MM.1S (cell line): ENCODE measurements around the gene TAS2R60.

Source experiments
- DNase-seq: peaks from one replicate; pipeline ENCODE4 v3.0.0-alpha.2; 2015
- H2AFZ ChIP-seq: fragments of 300-600 bp; sonication (generic); 2 replicates; pipeline ENCODE4 v1.6.0; 2016; ENCODE audit warnings: antibody characterized with exemption, low read length
- H3F3A ChIP-seq: fragments of 300-600 bp; sonication (generic); 2 replicates; pipeline ENCODE4 v1.6.1; 2016; ENCODE audit warnings: mild to moderate bottlenecking, antibody characterized with exemption, low read length, moderate library complexity, mixed read lengths; ENCODE audit not compliant: insufficient read depth
- H3K27ac ChIP-seq: fragments of 300-600 bp; sonication (generic); 2 replicates; pipeline ENCODE4 v1.5.1; 2016; ENCODE audit warnings: mild to moderate bottlenecking, low read length
- H3K27me3 ChIP-seq: fragments of 300-600 bp; sonication (generic); replicated peaks from 2 replicates; pipeline ENCODE4 v1.6.0; 2016; ENCODE audit warnings: low read length; ENCODE audit not compliant: insufficient read depth
- H3K36me3 ChIP-seq: fragments of 300-600 bp; sonication (generic); replicated peaks from 2 replicates; pipeline ENCODE4 v1.6.1; 2016; ENCODE audit warnings: mild to moderate bottlenecking, low read length, mixed read lengths; ENCODE audit not compliant: insufficient read depth
- H3K4me1 ChIP-seq: fragments of 300-600 bp; sonication (generic); 2 replicates; pipeline ENCODE4 v1.6.1; 2016; ENCODE audit warnings: low read length, mixed read lengths
- H3K4me2 ChIP-seq: fragments of 300-600 bp; sonication (generic); 2 replicates; pipeline ENCODE4 v1.6.0; 2016; ENCODE audit warnings: low read depth, low read length
- H3K4me3 ChIP-seq: fragments of 300-600 bp; sonication (generic); 2 replicates; pipeline ENCODE4 v1.5.1; 2016; ENCODE audit warnings: low read length, mixed read lengths
- H3K79me2 ChIP-seq: fragments of 300-600 bp; sonication (generic); 2 replicates; pipeline ENCODE4 v1.6.1; 2016; ENCODE audit warnings: mixed run types, low read length, mixed read lengths
- H3K9ac ChIP-seq: fragments of 300-600 bp; sonication (generic); 2 replicates; pipeline ENCODE4 v1.6.1; 2016; ENCODE audit warnings: low read length, mixed read lengths
- H3K9me2 ChIP-seq: fragments of 300-600 bp; sonication (generic); replicated peaks from 2 replicates; pipeline ENCODE4 v1.6.1; 2016; ENCODE audit warnings: mild to moderate bottlenecking, low read length, mixed read lengths; ENCODE audit not compliant: insufficient read depth
- H3K9me3 ChIP-seq: fragments of 300-600 bp; sonication (generic); replicated peaks from 2 replicates; pipeline ENCODE4 v1.6.1; 2016; ENCODE audit warnings: mild to moderate bottlenecking, low read length, mixed read lengths; ENCODE audit not compliant: insufficient read depth
- H4K20me1 ChIP-seq: fragments of 300-600 bp; sonication (generic); 2 replicates; pipeline ENCODE4 v1.6.1; 2016; ENCODE audit warnings: mild to moderate bottlenecking, low read length, moderate library complexity, mixed read lengths; ENCODE audit not compliant: insufficient read depth
- EZH2 ChIP-seq: fragments of 300-600 bp; sonication (generic); optimal IDR thresholded peaks from 2 replicates; pipeline ENCODE3; 2017; ENCODE audit warnings: low read depth, mild to moderate bottlenecking, antibody characterized with exemption, low read length, mixed read lengths
- EZH2phosphoT487 ChIP-seq: fragments of 300-600 bp; sonication (generic); IDR thresholded peaks from 2 replicates; pipeline ENCODE4 v1.6.1; 2018; ENCODE audit warnings: antibody characterized with exemption, low read length
- TF ChIP-seq, protein P1 (sequence below): fragments of 300-600 bp; sonication (generic); IDR thresholded peaks from 2 replicates; pipeline ENCODE4 v1.5.1; 2016; ENCODE audit warnings: antibody characterized with exemption, low read length, mixed read lengths

The TAS2R60 gene

DNA sequence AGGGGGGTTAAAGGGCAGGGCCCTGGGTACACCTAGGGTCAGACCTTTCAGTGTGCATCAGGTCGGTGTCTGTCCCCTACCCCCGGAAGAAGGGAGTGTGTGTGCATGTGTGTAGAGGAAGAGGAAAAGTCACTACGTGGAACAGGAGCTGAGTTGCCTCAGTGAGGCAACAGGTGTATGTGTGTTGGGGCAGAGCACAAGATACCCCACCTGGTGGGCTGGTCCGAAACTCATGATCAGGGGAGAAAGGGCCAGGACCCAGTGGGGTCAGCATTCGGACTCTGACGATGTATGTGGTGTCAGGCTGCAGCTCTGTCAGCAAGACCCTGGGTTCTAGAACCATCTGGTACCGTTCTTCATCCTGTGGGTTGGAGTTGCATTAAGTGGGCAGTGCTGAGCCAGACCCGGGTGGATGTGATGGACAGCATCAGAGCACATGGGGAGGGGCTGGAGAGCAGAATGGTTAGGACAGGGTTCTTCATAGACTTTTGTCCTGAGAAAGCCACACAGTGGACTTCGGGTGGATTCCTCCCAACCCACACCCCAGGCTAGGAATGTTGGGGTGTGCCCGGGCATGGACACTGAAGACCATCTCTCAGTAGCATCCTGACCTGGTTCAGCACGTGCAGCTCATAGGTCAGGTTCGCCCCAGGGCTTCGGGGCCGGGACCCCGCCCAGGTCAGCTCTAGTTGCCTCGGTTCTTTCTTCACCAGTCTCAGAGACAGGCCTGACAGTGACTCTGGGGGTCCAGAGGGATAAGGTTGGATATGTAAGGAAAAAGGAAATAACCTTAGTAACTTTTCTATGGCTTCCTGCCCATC lies 45.3 kb upstream of the TAS2R60 start:
- Histone ChIP-seq H3K27ac (no peak overlapping the region), H3F3A (no peaks in the 10 kb centered on the region), H3K4me3 (no peak overlapping the region), H3K4me2 (no peak overlapping the region), H2AFZ (no peak overlapping the region), H3K9me2 (no peaks in the 10 kb centered on the region), H3K27me3 (0 out of 2 replicates have a peak, but pooled peaks cover 6% of the 10 kb centered on the region), H3K79me2 (no peaks in the 10 kb centered on the region), H4K20me1 (no peaks in the 10 kb centered on the region), H3K9ac (no peak overlapping the region), H3K4me1 (no peaks in the 10 kb centered on the region), H3K9me3 (no peaks in the 10 kb centered on the region), H3K36me3 (no peaks in the 10 kb centered on the region)
- no peak for TF ChIP-seq EZH2
- DNase-seq = no peak

DNA sequence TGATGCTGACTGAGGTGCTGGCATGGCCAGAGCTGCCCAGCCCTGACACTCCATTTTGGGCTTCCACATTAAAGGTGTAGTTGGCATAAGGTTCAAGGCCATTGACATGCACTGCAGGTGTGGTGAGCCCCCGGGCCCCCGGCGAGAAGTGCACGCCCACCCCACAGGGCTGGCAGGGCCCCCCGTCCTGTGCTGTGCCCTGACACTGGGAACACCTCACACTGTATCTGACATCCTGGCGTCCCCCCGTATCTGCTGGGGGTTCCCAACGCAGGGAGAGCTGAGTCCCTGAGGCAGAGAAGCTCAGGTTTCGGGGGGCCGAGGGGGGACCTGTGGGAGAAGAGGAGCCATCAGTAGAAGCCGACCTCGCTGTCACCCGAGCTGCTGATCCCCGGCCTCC lies 44.6 kb upstream of the TAS2R60 start:
- no peaks in the 10 kb centered on the region for H4K20me1 ChIP-seq
- no peaks in the 10 kb centered on the region for H3K9me3 ChIP-seq
- H3K4me2 ChIP-seq = no peak overlapping the region
- no peaks in the 10 kb centered on the region for H3K36me3 ChIP-seq
- no peak overlapping the region for H2AFZ ChIP-seq
- no peak for DNase-seq
- no peak overlapping the region for H3K4me3 ChIP-seq
- H3K4me1 ChIP-seq = no peaks in the 10 kb centered on the region
- no peaks in the 10 kb centered on the region for H3K9me2 ChIP-seq
- no peaks in the 10 kb centered on the region for H3F3A ChIP-seq
- H3K79me2 ChIP-seq = no peaks in the 10 kb centered on the region
- H3K27ac ChIP-seq = no peak overlapping the region
- no peak overlapping the region for H3K9ac ChIP-seq
- no peak for TF ChIP-seq EZH2phosphoT487
- TF ChIP-seq EZH2 = no peak
- TF ChIP-seq, protein P1, sequence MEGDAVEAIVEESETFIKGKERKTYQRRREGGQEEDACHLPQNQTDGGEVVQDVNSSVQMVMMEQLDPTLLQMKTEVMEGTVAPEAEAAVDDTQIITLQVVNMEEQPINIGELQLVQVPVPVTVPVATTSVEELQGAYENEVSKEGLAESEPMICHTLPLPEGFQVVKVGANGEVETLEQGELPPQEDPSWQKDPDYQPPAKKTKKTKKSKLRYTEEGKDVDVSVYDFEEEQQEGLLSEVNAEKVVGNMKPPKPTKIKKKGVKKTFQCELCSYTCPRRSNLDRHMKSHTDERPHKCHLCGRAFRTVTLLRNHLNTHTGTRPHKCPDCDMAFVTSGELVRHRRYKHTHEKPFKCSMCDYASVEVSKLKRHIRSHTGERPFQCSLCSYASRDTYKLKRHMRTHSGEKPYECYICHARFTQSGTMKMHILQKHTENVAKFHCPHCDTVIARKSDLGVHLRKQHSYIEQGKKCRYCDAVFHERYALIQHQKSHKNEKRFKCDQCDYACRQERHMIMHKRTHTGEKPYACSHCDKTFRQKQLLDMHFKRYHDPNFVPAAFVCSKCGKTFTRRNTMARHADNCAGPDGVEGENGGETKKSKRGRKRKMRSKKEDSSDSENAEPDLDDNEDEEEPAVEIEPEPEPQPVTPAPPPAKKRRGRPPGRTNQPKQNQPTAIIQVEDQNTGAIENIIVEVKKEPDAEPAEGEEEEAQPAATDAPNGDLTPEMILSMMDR = no peak
- 0 out of 2 replicates have a peak, but pooled peaks cover 6% of the 10 kb centered on the region for H3K27me3 ChIP-seq

DNA sequence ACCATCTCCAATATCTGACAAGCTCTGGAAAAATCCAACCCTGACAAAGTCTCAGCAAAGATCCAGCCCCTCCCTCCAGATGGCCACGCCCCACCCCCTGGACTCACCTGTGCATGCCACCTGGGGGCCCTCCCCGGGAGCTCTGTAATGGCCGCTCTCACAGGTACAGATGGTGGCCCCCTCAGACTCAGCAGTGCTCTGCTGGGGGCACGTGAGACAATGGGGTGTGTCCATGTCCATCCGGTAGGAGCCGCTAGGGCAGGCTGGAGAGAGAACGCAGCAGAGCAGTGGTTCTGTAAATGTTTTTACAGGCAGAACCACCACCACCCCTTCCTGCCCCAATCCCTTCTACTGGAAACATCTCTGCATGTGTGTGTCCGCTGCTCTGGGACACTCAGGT lies 44.1 kb upstream of the TAS2R60 start:
- Histone ChIP-seq H3K79me2 (no peaks in the 10 kb centered on the region), H3K4me3 (no peak overlapping the region), H3K36me3 (no peaks in the 10 kb centered on the region), H3K27ac (no peak overlapping the region), H3K9ac (no peak overlapping the region), H4K20me1 (no peaks in the 10 kb centered on the region), H3K9me2 (no peaks in the 10 kb centered on the region), H3K27me3 (0 out of 2 replicates have a peak, but pooled peaks cover 6% of the 10 kb centered on the region), H3K4me2 (no peak overlapping the region), H2AFZ (no peak overlapping the region), H3F3A (no peaks in the 10 kb centered on the region), H3K9me3 (no peaks in the 10 kb centered on the region), H3K4me1 (no peaks in the 10 kb centered on the region)
- TF ChIP-seq EZH2 (no peak), EZH2phosphoT487 (no peak)
- TF ChIP-seq, protein P1 = no peak
- DNase-seq = no peak

DNA sequence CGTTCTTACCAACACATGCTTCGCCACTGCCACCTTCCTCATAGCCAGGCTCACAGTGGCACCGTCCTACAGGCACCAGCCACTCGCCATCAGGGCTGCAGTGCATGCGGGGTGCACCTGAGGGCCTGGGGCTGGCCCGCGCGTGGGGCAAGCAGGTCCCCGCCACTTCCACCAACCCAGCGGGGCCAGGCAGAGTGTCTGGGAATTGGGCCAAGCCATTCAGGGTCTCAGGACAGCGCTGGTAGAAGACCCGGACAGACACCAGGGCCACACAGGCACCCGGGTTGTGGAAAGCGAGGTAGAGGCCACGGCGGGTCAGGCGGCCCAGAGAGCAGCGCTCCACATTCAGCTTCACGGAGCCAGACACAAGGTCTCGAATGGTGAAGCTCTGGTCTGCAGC lies 43.6 kb upstream of the TAS2R60 start:
- H3K79me2 ChIP-seq = no peaks in the 10 kb centered on the region
- H3K27me3 ChIP-seq = 0 out of 2 replicates have a peak, but pooled peaks cover 6% of the 10 kb centered on the region
- H3K9me2 ChIP-seq = no peaks in the 10 kb centered on the region
- no peak overlapping the region for H2AFZ ChIP-seq
- H3K9ac ChIP-seq = no peak overlapping the region
- TF ChIP-seq, protein P1 = no peak
- TF ChIP-seq EZH2phosphoT487 (no peak), EZH2 (no peak)
- no peak overlapping the region for H3K4me3 ChIP-seq
- H3K4me2 ChIP-seq = no peak overlapping the region
- H3K27ac ChIP-seq = no peak overlapping the region
- H3K4me1 ChIP-seq = no peaks in the 10 kb centered on the region
- DNase-seq = no peak
- H3K9me3 ChIP-seq = no peaks in the 10 kb centered on the region
- no peaks in the 10 kb centered on the region for H3K36me3 ChIP-seq
- no peaks in the 10 kb centered on the region for H4K20me1 ChIP-seq
- H3F3A ChIP-seq = no peaks in the 10 kb centered on the region
